GM18909 (cell line): ENCODE measurements around the gene SLC16A9.
"Not testable (repeated sequence)": the region's sequence is repeated elsewhere in the genome, so short reads cannot be mapped to it uniquely, and the experiment has no call there.

Experiments used
- ATAC-seq: cut with Tn5 transposase; IDR thresholded peaks from one replicate; pipeline ENCODE4 v1.9.1; 2021; ENCODE audit warnings: mild to moderate bottlenecking; ENCODE audit not compliant: unreplicated experiment, poor library complexity

Gene SLC16A9

GRCh38 chr10:59682986-59683937 lies 26.4 kb downstream of the SLC16A9 start:
- no peak for ATAC-seq

GRCh38 chr10:59680199-59680598 lies 29.5 kb downstream of the SLC16A9 start:
- ATAC-seq: no peak

GRCh38 chr10:59678884-59679301 lies 30.8 kb downstream of the SLC16A9 start:
- ATAC-seq: peak; percentile 72

GRCh38 chr10:59677253-59677831 lies 32.3 kb downstream of the SLC16A9 start:
- ATAC-seq: no peak

GRCh38 chr10:59675812-59676211 lies 33.8 kb downstream of the SLC16A9 start:
- no peak for ATAC-seq

- ATAC-seq: no peak
Observed at GRCh38 chr10:59674215-59674836, 35.3 kb downstream of the SLC16A9 start.

GRCh38 chr10:59672150-59672875 lies 37.3 kb downstream of the SLC16A9 start:
- ATAC-seq: peak; percentile 42

- ATAC-seq: no peak
Observed at GRCh38 chr10:59670269-59670668, 39.4 kb downstream of the SLC16A9 start.

GRCh38 chr10:59668096-59668495 lies 41.6 kb downstream of the SLC16A9 start:
- ATAC-seq: no peak

GRCh38 chr10:59666310-59666709 lies 43.3 kb downstream of the SLC16A9 start:
- no peak for ATAC-seq

- ATAC-seq: not testable (repeated sequence)
Observed at GRCh38 chr10:59663213-59663612, 46.4 kb downstream of the SLC16A9 start.

GRCh38 chr10:59657724-59658123 lies 51.9 kb downstream of the SLC16A9 start:
- ATAC-seq: no peak

GRCh38 chr10:59655309-59655708 lies 54.3 kb downstream of the SLC16A9 start:
- no peak for ATAC-seq

GRCh38 chr10:59654007-59654406 lies 55.6 kb downstream of the SLC16A9 start:
- no peak for ATAC-seq

- ATAC-seq: no peak
Observed at GRCh38 chr10:59651902-59652301, 57.7 kb downstream of the SLC16A9 start.

- no peak for ATAC-seq
Observed at GRCh38 chr10:59649606-59650346, 59.9 kb downstream of the SLC16A9 start.

GRCh38 chr10:59648711-59649201 lies 60.9 kb downstream of the SLC16A9 start:
- ATAC-seq: no peak

GRCh38 chr10:59644841-59645240 lies 64.8 kb downstream of the SLC16A9 start:
- no peak for ATAC-seq

- not testable (repeated sequence) for ATAC-seq
Observed at GRCh38 chr10:59641688-59642087, 68.0 kb downstream of the SLC16A9 start.
